ENCODE data around the gene ERCC1.
"Not testable (repeated sequence)": the region's sequence is repeated elsewhere in the genome, so short reads cannot be mapped to it uniquely, and the experiment has no call there.

ERCC1 gene

DNA sequence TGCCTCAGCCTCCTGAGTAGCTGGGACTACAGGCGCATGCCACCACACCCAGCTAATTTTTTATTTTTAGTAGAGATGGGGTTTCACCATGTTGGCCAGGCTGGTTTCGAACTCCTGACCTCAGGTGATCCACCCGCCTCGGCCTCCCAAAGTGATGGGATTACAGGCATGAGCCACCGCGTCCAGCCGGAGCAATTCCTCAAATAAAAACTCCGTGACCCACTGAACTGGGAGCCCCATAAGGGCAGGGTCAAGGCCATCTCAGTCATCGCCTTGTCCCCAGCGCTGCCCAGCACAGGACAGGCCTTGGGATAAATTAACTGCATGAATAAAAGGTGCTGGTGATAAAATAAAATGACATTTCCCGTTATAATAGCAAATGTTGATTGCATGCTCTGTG, 6.2 kb upstream of the ERCC1 start:
- DNase-seq (ENCODE audit: low read depth), result not testable (repeated sequence)

DNA sequence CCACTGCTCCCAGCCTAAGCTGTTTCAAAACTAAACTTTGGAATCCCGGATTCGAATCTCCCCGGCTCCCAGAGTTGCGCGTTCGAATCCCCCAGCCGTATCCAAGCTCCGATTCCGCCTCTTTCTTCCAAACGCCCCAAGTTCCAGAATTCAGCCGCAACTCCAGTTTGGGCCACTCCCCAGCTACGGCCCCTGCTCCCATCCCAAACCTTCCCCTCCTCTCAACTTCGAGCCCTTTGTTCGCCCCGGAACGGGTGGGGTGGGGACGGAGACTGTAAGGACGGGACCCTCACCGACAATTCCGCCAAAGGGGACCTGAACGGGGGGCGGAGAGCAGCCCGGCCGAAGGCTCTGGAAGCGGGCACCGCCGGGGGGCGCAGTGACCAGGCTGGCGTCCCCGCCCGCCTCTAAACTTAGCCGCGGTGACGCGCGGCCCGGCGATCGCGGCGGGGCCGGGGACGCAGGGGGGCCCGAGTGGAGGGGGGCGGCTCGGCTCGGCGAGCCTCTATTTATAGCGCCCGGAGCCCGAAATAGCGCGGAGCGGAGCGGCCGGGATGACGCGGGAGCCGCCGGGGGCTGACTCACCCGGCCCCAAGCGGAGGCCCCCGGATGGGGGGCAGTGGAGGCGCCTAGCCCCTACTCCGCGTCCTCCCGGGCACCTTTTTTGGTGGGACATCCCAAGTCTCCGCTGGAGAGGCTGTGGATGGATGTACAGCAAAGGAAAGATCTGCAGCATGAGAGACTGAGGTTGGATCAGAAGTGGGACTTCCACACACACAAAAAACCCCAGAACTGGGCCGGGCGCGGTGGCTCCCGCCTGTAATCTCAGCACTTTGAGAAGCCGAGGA, 4.9 kb upstream of the ERCC1 start:
- no peak for DNase-seq (ENCODE audit: low read depth)

- no peak for DNase-seq (ENCODE audit: low read depth)
These were observed 708 bp upstream of the ERCC1 start for GRCh38 chr19:45424191-45425058.

- DNase-seq (ENCODE audit: low read depth), result peak; percentile 78
These were observed 606 bp downstream of the ERCC1 start for GRCh38 chr19:45423033-45423588.

DNA sequence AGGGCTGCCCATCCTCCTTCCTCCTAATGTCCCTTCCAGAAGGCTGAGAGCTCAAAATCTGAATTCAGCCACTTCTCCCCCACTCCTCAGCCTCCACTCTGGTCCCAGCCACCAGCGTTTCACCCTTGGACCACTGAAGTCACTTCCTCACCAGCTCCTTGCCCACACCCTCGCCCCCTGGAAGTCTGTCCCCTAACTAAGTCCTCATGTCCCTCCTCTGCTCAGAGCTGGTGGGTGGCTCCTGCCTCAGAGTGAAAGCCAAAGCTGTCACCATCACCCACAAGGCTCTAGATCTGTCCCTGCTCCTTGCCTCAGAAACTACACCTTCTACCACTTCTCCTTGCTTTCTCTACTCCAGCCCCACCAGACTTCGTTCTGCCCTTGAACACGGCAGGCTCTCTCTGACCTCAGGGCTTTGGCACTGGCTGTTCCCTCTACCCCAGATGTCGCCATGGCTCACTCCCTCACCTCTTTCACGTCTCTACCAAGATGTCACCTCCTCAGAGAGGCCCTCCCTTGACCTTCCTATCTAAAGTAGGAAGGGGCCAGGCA, 1.7 kb downstream of the ERCC1 start:
- DNase-seq (ENCODE audit: low read depth), result no peak

- DNase-seq (ENCODE audit: low read depth), result no peak
These were observed 2.8 kb downstream of the ERCC1 start for GRCh38 chr19:45420871-45421270.

- no peak for DNase-seq (ENCODE audit: low read depth)
These were observed 3.4 kb downstream of the ERCC1 start for GRCh38 chr19:45420356-45420755.

DNA sequence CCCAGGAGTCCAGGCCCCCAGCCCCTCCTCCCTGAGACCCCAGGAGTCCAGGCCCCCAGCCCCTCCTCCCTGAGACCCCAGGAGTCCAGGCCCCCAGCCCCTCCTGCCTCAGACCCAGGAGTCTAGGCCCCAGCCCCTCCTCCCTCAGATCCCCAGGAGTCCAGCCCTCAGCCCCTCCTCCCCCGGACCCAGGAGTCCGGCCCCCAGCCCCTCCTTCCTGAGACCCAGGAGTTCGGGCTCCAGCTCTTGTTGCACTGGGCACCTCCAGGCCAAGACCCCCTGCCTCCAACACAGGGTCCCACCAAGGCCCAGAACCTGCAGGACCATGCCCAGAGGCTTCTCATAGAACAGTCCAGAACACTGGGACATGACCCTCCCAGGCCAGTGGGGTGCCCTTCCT, 3.8 kb downstream of the ERCC1 start:
- no peak for DNase-seq (ENCODE audit: low read depth)

GRCh38 chr19:45419396-45419795, 4.3 kb downstream of the ERCC1 start:
- DNase-seq (ENCODE audit: low read depth), result no peak

- no peak for DNase-seq (ENCODE audit: low read depth)
These were observed 4.9 kb downstream of the ERCC1 start for GRCh38 chr19:45418802-45419201.

DNA sequence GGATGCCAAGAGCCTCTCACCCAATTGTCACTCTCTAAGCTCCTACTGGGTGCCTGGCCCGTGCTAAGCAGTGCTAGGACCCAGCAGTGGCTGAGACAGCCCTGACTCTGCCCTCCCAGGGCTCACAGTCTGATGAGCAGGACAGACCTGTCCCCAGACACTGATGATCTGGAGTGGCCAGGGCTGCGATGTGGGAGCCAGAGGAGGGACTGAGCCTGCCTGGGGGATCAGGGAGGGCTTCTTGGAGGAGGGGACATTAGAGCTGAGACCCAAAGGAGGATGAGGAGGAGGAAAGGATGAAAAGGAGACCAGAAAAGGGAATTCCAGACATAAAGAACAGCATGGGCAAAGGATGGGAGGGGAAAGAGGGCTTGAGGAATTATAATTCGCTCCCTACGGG, 6.6 kb downstream of the ERCC1 start:
- no peak for DNase-seq (ENCODE audit: low read depth)

DNA sequence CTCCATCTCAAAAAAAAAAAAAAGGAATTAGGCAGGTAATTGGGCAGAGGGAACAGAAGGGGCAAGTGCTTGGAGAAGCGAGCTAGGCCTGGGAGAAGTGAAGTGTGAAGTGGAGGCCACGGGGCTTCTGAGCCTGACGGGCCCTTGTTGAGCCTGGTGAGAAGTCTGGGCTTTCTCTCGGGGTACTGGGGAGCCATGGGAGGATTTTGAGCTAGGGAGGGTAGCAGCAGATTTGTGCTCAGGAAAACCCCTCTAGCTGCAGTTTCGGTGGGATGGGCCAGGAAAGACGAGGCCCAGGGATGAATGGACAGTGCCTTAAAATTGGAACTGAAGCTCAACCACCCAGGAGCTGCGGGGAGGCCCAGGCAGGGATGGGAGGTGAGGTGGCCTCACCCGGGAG, 9.2 kb downstream of the ERCC1 start:
- no peak for DNase-seq (ENCODE audit: low read depth)

DNA sequence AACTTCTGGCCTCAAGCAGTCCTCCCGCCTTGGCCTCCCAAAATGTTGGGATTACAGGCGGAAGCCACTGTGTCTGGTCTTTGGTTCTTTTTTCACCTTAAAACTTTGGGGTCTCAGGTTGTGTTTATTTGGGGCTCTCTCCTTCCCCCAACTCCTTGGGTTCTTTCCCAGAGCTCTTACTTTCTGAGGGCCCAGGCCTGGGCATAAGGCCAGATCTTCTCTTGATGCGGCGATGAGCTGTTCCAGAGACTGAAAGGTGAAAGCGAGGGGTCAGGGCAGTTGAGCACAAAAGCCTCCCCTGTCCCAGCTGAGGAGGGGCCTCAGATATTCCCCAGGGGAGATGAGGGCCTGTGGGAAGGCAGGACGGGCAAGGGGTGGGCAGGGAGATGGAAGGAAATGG, 10.2 kb downstream of the ERCC1 start:
- no peak for DNase-seq (ENCODE audit: low read depth)

- not testable (repeated sequence) for DNase-seq (ENCODE audit: low read depth)
These were observed 13.4 kb downstream of the ERCC1 start for GRCh38 chr19:45410330-45410729.

DNA sequence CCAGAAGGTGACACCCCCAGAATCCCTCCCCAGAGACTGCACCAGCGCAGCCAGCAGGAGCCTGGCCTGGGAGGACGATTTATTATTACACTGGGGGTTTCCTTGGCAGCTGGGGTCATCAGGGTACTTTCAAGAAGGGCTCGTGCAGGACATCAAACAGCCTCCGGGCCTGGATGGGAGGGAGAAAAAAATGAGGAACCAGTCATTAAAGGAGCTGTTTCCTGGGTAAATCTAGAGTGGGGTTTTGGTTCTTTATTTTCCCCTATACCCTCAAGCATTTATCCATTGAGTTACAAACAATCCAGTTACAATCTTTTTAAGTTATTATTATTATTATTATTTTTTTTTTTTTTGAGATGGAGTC, 14.2 kb downstream of the ERCC1 start:
- DNase-seq (ENCODE audit: low read depth), result no peak

GRCh38 chr19:45408830-45409556, 14.7 kb downstream of the ERCC1 start:
- no peak for DNase-seq (ENCODE audit: low read depth)

GRCh38 chr19:45408121-45408520, 15.6 kb downstream of the ERCC1 start:
- DNase-seq (ENCODE audit: low read depth), result no peak

GRCh38 chr19:45407585-45407984, 16.1 kb downstream of the ERCC1 start:
- DNase-seq (ENCODE audit: low read depth), result not testable (repeated sequence)

DNA sequence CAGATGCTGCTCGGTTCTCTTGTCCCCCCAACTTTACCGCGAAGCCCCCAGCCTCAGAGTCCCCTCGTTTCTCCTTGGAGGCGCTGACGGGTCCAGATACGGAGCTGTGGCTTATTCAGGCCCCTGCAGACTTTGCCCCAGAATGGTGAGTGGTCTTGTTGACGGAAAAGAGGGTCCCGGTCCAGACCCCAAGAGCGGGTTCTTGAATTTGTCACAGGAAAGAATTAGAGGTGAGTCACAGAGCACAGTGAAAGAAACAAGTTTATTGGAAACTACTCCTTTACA, 16.7 kb downstream of the ERCC1 start:
- no peak for DNase-seq (ENCODE audit: low read depth)

DNA sequence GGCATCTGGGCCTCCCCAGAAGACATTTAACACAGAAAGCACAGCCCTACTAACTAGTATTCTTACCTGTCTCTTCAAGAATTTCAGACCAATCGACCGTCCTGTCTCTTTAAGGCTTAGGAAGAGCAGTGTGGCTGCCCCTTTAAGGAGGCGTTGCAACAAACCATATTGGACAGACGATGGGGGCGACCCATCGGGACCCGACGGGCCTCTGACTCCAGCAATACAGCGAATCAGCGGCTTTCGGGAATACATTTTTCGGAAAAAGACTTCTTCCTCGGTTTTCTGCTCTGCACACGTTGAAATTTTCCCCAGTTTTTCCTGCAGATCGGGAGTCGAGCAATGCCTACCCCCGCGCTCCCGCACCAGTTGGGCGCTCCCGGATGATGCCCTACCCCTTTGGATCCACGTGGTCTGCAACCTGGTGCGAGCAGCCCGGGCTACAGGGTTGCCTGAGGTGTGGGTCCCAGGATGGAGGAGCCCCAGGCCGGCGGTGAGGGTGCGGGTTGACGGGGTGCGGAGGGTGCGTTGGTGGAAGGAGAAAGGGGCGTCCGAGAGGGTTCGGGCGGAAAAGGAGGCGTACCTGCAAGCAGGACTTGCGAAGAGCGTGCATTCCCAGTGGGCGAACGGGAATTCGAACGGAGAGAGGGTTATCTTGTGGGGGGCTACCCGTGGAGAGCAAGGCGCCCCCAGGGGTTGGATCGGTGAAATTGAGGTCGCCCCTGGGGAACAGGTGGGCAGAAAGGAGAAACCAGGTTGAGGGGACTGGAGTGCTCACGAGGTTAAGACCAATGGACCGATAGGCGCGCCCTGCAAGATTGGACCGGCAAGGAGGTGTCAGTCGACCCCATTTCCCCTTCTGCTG, 17.3 kb downstream of the ERCC1 start, which contains the start of gene POLR1G:
Gene POLR1G (plus strand): TSS at position 419 of the 865 bp plus-strand sequence. CDS start 53 bp downstream, at position 472.
- peak; percentile 67 for DNase-seq (ENCODE audit: low read depth)

Measured in activated T-cell treated with anti-CD3 and anti-CD28 coated beads for 1 hour (primary cell).